ENCODE measurements around the gene FAM50B. TPM values are rescaled to one million over a fixed set of nuclear protein-coding genes. Genes with fewer than 3 reads are reported as not detected.

The FAM50B gene
- total and polyA plus RNA-seq, 2 of the 13 experiments (the other 11 are each of a cell fraction or from before 2014, with no cell fraction given): 0.05 TPM; not detected in 1

DNA sequence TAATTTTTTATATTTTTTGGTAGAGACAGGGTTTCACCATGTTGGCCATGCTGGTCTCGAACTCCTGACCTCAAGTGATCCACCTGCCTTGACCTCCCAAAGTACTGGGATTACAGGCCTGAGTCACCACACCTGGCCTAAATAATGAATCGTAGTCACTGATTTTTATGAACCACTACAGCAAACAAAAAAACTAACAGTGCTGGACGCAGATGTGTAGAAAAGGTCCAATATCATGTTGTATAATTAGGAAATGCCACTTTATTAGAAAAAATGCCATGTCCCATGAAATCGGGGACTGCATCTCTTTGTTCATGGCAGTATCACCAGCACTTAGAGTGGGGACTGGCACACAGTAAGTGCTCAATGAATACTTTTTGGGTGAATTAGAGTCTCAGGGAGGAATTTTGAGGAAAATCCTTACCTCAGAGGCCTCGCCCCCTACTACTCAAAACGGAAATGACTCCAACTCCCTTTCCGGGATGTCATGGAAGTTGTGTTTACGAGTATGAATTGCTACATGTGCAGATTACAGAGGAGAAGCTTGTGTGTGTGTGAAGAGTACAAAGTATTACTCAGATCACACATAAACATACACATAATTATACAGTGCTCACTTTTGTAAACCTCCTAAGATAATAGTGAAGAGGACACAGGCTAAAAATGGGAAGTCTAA lies 43.6 kb upstream of the FAM50B start (continued):
- TF ChIP-seq ZNF740 (CRISPR knock-in tag; IDR thresholded peaks at IDR 0.05) (no peak), BHLHE40 (IDR thresholded peaks at IDR 0.05; ENCODE audit: low read length) (no peak), IRF2 (CRISPR knock-in tag; IDR thresholded peaks at IDR 0.05) (no peak), CTCF (CRISPR knock-in tag; IDR thresholded peaks at IDR 0.05) (0 out of 2 replicates have a peak, but pooled peaks have one; percentile 5), NFE2L1 (CRISPR knock-in tag; IDR thresholded peaks at IDR 0.05; ENCODE audit: borderline replicate concordance) (no peak), ZNF672 (CRISPR knock-in tag; IDR thresholded peaks at IDR 0.05) (no peak), LCORL (IDR thresholded peaks at IDR 0.05) (no peak), LCORL (CRISPR knock-in tag; IDR thresholded peaks at IDR 0.05) (0 out of 2 replicates have a peak, but pooled peaks have one; percentile 12), THAP11 (CRISPR knock-in tag; IDR thresholded peaks at IDR 0.05) (0 out of 2 replicates have a peak, but pooled peaks have one; percentile 24), MED8 (CRISPR knock-in tag; IDR thresholded peaks at IDR 0.05; ENCODE audit: insufficient replicate concordance) (no peak), GZF1 (CRISPR knock-in tag; IDR thresholded peaks at IDR 0.05) (no peak), NBN (conservative IDR thresholded peaks at IDR 0.05) (no peak), PPARG (CRISPR knock-in tag; conservative IDR thresholded peaks at IDR 0.05) (0 out of 2 replicates have a peak, but pooled peaks have one; percentile 17), ZBTB8A (CRISPR knock-in tag; IDR thresholded peaks at IDR 0.05; ENCODE audit: borderline replicate concordance, low read depth) (no peak), ZNF562 (CRISPR knock-in tag; IDR thresholded peaks at IDR 0.05; ENCODE audit: borderline replicate concordance) (no peak), TP53 (CRISPR knock-in tag; conservative IDR thresholded peaks at IDR 0.05) (no peak), SP1 (IDR thresholded peaks at IDR 0.05) (no peak), SP1 (CRISPR knock-in tag; IDR thresholded peaks at IDR 0.05) (no peak), HMG20A (CRISPR knock-in tag; IDR thresholded peaks at IDR 0.05; ENCODE audit: borderline replicate concordance) (peak; percentile 36; the same call in 1 of the 2 replicates)
- TF ChIP-seq, protein P1, sequence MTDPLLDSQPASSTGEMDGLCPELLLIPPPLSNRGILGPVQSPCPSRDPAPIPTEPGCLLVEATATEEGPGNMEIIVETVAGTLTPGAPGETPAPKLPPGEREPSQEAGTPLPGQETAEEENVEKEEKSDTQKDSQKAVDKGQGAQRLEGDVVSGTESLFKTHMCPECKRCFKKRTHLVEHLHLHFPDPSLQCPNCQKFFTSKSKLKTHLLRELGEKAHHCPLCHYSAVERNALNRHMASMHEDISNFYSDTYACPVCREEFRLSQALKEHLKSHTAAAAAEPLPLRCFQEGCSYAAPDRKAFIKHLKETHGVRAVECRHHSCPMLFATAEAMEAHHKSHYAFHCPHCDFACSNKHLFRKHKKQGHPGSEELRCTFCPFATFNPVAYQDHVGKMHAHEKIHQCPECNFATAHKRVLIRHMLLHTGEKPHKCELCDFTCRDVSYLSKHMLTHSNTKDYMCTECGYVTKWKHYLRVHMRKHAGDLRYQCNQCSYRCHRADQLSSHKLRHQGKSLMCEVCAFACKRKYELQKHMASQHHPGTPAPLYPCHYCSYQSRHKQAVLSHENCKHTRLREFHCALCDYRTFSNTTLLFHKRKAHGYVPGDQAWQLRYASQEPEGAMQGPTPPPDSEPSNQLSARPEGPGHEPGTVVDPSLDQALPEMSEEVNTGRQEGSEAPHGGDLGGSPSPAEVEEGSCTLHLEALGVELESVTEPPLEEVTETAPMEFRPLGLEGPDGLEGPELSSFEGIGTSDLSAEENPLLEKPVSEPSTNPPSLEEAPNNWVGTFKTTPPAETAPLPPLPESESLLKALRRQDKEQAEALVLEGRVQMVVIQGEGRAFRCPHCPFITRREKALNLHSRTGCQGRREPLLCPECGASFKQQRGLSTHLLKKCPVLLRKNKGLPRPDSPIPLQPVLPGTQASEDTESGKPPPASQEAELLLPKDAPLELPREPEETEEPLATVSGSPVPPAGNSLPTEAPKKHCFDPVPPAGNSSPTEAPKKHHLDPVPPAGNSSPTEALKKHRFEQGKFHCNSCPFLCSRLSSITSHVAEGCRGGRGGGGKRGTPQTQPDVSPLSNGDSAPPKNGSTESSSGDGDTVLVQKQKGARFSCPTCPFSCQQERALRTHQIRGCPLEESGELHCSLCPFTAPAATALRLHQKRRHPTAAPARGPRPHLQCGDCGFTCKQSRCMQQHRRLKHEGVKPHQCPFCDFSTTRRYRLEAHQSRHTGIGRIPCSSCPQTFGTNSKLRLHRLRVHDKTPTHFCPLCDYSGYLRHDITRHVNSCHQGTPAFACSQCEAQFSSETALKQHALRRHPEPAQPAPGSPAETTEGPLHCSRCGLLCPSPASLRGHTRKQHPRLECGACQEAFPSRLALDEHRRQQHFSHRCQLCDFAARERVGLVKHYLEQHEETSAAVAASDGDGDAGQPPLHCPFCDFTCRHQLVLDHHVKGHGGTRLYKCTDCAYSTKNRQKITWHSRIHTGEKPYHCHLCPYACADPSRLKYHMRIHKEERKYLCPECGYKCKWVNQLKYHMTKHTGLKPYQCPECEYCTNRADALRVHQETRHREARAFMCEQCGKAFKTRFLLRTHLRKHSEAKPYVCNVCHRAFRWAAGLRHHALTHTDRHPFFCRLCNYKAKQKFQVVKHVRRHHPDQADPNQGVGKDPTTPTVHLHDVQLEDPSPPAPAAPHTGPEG (CRISPR knock-in tag; IDR thresholded peaks at IDR 0.05): no peak
- TF ChIP-seq, protein P2, sequence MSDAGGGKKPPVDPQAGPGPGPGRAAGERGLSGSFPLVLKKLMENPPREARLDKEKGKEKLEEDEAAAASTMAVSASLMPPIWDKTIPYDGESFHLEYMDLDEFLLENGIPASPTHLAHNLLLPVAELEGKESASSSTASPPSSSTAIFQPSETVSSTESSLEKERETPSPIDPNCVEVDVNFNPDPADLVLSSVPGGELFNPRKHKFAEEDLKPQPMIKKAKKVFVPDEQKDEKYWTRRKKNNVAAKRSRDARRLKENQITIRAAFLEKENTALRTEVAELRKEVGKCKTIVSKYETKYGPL (CRISPR knock-in tag; IDR thresholded peaks at IDR 0.05): no peak

All from HepG2 (cell line).